ENCODE results near the gene FAF1.

DNA sequence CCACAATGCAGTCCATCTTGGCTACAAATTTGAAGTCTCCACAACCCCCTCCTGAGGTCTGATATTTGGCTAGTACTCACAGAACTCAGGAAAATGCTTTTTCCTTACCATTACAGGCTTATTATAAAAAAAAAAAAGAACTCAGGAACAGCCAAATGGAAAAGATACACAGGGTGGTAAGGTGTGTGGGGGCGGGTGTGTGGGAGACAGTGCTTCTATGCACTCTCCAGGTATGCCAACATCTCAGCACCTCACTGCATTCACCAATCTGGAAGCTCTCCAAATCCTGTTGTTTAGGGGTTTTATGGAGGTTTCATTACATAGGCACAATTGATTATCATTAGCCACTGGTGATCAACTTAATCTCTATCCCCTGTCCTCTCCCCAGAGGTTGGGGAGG lies 126.9 kb downstream of the FAF1 start:
- no peak for TF ChIP-seq POLR2AphosphoS5 (IDR thresholded peaks at IDR 0.05)
- TF ChIP-seq, protein P1, sequence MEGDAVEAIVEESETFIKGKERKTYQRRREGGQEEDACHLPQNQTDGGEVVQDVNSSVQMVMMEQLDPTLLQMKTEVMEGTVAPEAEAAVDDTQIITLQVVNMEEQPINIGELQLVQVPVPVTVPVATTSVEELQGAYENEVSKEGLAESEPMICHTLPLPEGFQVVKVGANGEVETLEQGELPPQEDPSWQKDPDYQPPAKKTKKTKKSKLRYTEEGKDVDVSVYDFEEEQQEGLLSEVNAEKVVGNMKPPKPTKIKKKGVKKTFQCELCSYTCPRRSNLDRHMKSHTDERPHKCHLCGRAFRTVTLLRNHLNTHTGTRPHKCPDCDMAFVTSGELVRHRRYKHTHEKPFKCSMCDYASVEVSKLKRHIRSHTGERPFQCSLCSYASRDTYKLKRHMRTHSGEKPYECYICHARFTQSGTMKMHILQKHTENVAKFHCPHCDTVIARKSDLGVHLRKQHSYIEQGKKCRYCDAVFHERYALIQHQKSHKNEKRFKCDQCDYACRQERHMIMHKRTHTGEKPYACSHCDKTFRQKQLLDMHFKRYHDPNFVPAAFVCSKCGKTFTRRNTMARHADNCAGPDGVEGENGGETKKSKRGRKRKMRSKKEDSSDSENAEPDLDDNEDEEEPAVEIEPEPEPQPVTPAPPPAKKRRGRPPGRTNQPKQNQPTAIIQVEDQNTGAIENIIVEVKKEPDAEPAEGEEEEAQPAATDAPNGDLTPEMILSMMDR (IDR thresholded peaks at IDR 0.05) = no peak
